Measurements from ENCODE around the gene PALM3. TPM values are rescaled to one million over a fixed set of nuclear protein-coding genes. Genes with fewer than 3 reads are reported as not detected.

Gene PALM3
- total and polyA plus RNA-seq, 3 donors from 2014 or later = 18.4 to 34.6 (median 21.3) TPM

- no peak overlapping the region for H3K27ac ChIP-seq
- no peaks in the 10 kb centered on the region for H3K36me3 ChIP-seq (ENCODE audit: low read depth, missing control alignments)
- no peak overlapping the region for H3K4me3 ChIP-seq
- intact Hi-C loops (cut with DNase I; ENCODE audit: low total_unique reads) = loop anchor here (10.0 kb wide), 1 partner anchor 194 kb away; no protein-coding TSS in a partner anchor
- H3K27me3 ChIP-seq = no peaks in the 10 kb centered on the region
- H3K9me3 ChIP-seq = no peaks in the 10 kb centered on the region
- H3K4me1 ChIP-seq = peaks cover 17% of the 10 kb centered on the region
- no peak for DNase-seq
- 85% methylated on average over 2 of the region's 2 CpGs for WGBS, 2 donors
- TF ChIP-seq, protein P1, sequence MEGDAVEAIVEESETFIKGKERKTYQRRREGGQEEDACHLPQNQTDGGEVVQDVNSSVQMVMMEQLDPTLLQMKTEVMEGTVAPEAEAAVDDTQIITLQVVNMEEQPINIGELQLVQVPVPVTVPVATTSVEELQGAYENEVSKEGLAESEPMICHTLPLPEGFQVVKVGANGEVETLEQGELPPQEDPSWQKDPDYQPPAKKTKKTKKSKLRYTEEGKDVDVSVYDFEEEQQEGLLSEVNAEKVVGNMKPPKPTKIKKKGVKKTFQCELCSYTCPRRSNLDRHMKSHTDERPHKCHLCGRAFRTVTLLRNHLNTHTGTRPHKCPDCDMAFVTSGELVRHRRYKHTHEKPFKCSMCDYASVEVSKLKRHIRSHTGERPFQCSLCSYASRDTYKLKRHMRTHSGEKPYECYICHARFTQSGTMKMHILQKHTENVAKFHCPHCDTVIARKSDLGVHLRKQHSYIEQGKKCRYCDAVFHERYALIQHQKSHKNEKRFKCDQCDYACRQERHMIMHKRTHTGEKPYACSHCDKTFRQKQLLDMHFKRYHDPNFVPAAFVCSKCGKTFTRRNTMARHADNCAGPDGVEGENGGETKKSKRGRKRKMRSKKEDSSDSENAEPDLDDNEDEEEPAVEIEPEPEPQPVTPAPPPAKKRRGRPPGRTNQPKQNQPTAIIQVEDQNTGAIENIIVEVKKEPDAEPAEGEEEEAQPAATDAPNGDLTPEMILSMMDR (IDR thresholded peaks at IDR 0.05) = no peak
- no peak for TF ChIP-seq POLR2A (IDR thresholded peaks at IDR 0.05)
These were observed 16.5 kb upstream of the PALM3 start for GRCh38 chr19:14078411-14078810.

DNA sequence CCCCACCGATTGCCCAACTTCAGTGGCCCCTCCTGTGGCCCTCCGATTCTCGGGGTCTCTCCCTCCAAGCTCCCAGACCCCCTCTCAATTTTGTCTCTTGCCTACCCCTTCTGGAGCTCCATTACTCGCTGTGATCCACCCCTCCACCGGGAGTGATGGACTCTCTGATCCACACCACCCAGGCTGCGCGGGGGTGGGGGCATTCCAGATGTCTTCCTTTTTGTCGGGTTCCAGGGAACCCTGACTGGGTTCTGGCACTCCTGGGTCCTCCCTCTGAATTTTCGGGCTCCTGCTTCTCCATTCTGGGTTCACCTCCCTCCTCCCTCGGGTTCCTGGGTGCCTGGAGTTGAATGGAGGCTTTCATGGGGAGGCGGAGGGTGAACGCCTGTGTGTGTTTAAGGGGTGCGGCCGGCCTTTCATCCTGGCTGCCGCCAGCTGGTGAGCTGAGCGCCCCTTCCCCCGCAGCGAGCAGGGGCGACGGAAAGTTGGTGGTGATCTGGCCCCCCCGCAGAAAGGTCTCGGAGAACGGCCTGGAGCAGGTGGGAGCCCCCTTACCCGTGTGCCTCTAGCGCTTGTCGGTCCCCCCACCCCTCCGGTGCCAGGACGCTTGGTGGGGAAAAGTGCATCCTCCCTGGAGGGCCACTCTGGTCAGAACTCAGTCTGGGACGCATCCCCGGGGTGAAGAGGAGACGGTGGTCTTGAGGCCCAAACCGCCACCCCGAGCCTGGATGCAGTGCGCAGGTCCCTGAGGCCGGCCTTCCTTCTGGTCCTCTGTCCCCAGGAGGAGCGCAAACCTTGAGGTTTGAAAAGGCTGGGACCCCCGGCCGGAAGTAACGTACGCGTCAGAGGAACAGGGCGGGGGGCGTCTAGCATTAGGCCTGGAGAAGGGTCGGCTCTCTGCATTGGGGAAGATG is 12.3 kb upstream of the PALM3 start:
- no peak for DNase-seq
- intact Hi-C loops (cut with DNase I; ENCODE audit: low total_unique reads) = loop anchor here (10.0 kb wide), 1 partner anchor 189 kb away; no protein-coding TSS in a partner anchor
- peak overlapping the region; percentile 54 to 60 for H3K4me3 ChIP-seq
- H3K36me3 ChIP-seq (ENCODE audit: low read depth, missing control alignments) = no peaks in the 10 kb centered on the region
- 0 to 1% methylated on average over 21 to 41 of the region's 44 CpGs for WGBS, 2 donors
- no peaks in the 10 kb centered on the region for H3K27me3 ChIP-seq
- TF ChIP-seq, protein P1 (IDR thresholded peaks at IDR 0.05) = no peak
- TF ChIP-seq POLR2A (IDR thresholded peaks at IDR 0.05) = no peak
- H3K4me1 ChIP-seq = peaks cover 15% of the 10 kb centered on the region
- no peaks in the 10 kb centered on the region for H3K9me3 ChIP-seq
- H3K27ac ChIP-seq = peak overlapping the region; percentile 85 to 88

DNA sequence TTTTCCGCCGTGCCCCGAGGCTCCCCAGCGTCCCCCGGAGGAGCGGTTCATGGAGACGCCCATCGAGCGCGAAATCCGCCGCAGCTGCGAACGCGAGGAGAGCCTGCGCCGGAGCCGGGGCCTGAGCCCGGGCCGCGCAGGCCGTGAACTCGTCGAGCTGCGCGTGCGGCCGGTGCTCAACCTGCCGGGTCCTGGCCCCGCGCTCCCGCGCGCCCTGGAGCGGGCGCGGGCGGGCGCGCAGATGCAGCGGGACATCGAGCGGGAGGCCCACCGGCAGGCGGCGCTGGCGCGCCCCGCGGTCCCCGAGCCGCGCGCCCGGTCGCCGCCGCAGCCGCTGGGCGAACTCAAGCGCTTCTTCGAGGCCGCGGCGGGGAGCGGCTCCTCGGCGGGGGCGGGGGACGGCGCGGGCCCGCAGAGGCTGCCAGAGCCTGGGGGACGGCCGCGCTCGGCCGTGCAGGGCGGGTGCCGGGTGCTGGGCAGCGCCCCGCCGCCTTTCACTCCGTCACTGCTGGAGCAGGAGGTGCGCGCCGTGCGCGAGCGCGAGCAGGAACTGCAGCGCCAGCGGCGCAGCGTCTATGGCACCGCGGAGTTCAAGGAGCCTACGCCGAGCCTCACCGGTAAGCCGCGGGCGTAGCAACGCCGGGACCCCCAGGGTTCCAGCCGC is 11.5 kb upstream of the PALM3 start:
- WGBS, 2 donors = 0 to 1% methylated on average over 4 to 24 of the region's 106 CpGs
- intact Hi-C loops (cut with DNase I; ENCODE audit: low total_unique reads) = loop anchor here (10.0 kb wide), 1 partner anchor 189 kb away; no protein-coding TSS in a partner anchor
- Histone ChIP-seq H3K9me3 (no peaks in the 10 kb centered on the region), H3K27ac (peak overlapping the region; percentile 85 to 88), H3K4me1 (peaks cover 15% of the 10 kb centered on the region), H3K4me3 (peak overlapping the region; percentile 54 to 60), H3K27me3 (no peaks in the 10 kb centered on the region), H3K36me3 (ENCODE audit: low read depth, missing control alignments) (no peaks in the 10 kb centered on the region)
- peak; percentile 80 for DNase-seq
- TF ChIP-seq, protein P1 (IDR thresholded peaks at IDR 0.05) = peak; percentile 27 to 92 (median 52)
- no peak for TF ChIP-seq POLR2A (IDR thresholded peaks at IDR 0.05)

- no peaks in the 10 kb centered on the region for H3K36me3 ChIP-seq (ENCODE audit: low read depth, missing control alignments)
- H3K4me1 ChIP-seq = peaks cover 15% of the 10 kb centered on the region
- no peaks in the 10 kb centered on the region for H3K9me3 ChIP-seq
- peak within 1 kb of the TSS; percentile 54 to 60 for H3K4me3 ChIP-seq
- 0 to 1% methylated on average over 1 to 33 of the region's 51 CpGs for WGBS, 2 donors
- intact Hi-C loops (cut with DNase I; ENCODE audit: low total_unique reads) = loop anchor here (10.0 kb wide), 1 partner anchor 188 kb away; no protein-coding TSS in a partner anchor
- H3K27ac ChIP-seq = peak within 1 kb of the TSS; percentile 85 to 88
- no peaks in the 10 kb centered on the region for H3K27me3 ChIP-seq
- TF ChIP-seq, protein P1 (IDR thresholded peaks at IDR 0.05) = no peak
- no peak for TF ChIP-seq POLR2A (IDR thresholded peaks at IDR 0.05)
- DNase-seq = peak; percentile 50
These were observed 10.8 kb upstream of the PALM3 start, which contains the start of gene MISP3 for GRCh38 chr19:14072535-14073260. MISP3 (plus strand) TSS chr19:14072786; CDS start chr19:14073310, 524 bp downstream.

Measured in testis (tissue), 3 donors.